ENCODE data around the gene RBM24.

The RBM24 gene

DNA sequence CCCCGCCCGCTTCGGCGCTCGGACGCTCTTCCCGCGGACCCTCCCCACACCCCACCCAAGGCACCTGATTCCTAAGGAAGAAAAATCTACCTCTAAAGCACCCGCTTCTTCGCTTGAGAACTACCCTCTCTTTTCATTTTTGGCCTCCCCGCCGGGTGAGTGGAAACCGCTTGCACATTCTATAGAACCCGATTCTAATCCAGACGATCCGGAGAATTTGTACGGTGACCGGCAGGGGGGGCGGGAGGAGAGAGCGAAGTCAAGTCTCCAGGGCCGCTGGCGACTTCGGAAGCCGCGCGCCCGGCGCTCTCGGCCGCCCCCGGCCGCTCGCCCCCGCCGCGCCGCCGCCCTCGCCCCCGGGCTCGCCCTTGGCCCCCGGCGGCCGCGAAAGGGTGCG, at the start of gene RBM24:
Gene RBM24 (plus strand): TSS at position 262 of the 397 bp plus-strand sequence. CDS start 221 bp downstream, outside the sequence.
- no peak for DNase-seq (ENCODE audit: low read depth)

DNA sequence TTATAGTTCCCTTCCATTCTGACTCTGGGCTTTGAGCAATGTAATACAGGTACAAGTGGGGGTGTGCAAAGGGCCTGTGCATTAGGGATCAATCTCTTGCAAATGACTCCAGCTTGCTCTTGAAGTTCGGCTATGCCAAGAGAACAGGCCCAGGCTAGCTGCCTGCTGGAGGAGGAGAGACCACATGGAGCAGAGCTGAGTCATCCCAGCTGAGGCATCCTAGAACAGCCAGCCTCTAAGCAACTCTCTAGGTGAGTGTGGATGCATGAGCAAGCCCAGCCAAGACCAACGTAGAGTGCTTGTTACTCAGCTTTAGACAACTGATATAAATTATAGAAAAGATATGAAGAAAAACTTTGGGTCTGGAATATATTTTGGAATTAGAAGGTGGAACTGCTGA, 47.6 kb upstream of the RBM24 start:
- no peak for DNase-seq (ENCODE audit: low read depth)

DNA sequence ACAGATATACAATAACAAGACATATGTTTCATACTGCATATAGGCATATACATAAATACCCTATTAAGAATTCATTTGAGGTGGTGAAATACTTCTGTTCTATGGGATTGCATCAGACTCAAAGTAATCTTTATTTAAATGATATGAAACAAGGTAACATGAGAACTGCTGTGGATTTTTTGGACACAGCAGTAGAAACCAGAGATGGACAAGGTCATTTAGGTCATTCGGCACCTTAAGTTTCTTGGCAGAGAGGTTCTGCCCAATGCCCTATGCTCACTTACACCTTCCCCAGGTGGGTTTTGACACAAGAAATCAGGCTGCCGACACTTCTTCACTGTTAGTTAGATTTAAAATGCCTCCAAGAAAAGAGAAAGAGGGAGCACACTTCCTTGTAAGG, 43.9 kb upstream of the RBM24 start:
- no peak for DNase-seq (ENCODE audit: low read depth)

DNA sequence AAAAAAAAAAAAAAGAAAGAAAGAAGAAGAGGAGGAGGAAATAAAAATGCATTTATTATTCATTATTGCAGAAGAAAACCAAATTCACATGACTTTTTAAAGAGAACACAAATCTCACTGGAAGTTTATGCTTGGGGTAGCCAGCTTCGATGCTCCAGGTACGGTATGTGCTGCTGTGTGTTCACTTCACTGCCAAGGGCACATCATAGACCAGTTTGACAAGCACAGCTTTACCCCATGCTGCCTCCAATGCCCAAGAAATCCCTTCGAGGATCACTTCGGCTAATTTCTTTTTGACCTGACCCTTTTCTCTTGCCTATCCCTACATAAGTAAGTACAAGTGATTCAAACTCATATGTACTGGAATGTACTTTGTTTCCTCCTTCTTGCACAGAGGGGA, 41.9 kb upstream of the RBM24 start:
- no peak for DNase-seq (ENCODE audit: low read depth)

DNA sequence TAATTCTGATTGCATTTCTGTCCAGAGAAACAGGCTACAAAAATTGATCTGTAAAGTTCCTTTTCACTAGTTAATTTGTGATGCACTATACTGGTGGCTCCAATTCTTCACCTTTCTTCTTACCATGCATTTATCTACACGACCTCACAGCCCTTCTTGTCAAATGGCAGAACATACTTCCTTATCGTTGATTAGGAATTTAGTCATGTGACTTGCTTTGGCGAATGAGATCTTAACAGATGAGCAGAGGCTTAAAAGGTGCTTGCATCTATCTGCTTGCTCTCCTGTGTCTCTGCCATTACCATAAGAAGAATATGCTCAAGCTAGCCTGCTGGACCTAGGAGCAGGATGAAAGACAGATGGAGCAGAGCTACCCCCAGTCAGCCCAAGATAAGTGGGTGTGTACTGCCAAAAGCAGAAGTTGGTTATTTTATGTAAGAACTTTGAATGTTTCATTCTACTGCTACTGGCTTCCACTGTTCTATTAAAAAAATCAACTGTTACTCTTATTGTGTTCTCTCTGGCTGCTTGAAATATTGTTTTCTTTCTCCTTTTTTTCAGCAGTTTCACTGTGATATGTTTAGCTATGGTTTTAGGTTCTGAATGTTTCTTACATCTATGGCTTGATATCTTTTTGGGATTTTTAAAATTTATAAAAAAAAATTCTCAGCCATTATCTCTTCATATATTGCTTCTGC, 40.2 kb upstream of the RBM24 start:
- no peak for DNase-seq (ENCODE audit: low read depth)

DNA sequence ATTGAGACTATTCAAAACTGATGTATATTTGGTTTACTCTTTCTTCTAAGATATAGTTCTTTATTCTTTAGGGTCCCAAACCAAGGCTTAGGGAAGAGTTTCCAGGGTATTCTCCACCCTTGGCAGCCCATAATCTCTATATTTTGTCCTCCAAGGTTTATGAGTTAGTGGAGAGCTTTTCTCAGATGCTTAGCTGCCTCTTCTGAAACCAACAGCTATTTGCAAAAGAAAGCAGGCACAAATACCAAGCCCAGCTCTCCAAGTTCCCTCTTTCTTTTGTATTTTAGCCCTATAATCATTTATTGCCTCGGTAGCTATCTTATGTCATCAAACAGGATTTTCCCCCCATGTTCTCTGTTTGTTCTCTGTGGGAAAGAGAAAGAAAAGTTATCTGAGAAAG, 39.1 kb upstream of the RBM24 start:
- DNase-seq (ENCODE audit: low read depth), result no peak

DNA sequence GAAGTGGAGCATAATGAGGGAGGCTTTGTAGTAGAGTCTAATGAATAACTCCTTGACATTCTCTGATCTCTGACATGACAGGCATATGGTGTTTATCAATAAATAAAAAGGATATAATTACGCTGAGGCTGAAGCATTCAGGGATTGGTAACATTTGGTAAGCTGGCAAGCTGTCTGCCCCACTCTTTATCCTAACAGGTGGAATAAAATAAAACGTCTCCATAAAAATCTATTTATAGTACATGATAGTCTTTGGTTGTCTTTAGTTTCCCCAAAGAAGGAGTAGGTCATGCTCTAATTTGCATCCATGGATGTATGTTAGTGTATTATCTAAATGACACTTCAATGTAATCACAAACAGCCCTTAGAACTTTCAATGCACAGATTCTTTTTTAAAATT, 30.9 kb upstream of the RBM24 start:
- DNase-seq (ENCODE audit: low read depth), result no peak

DNA sequence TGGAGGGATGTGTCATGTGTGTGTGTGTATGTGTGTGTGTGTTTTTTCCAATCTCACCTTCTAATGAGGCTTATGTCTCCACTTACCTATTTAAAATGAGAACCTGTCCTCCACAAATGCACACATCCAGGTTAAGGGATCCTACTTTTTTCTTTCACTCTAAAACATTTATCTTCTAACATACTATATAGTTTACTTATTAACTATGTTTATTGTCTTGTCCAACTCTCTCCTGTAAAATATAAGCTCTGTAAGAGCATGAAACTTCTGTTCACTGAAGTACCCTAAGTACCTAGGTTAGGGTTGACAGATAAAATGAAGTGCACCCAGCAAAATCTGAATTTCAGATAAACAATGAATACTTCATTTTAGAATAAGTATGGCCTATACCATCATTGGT, 29.2 kb upstream of the RBM24 start:
- no peak for DNase-seq (ENCODE audit: low read depth)

DNA sequence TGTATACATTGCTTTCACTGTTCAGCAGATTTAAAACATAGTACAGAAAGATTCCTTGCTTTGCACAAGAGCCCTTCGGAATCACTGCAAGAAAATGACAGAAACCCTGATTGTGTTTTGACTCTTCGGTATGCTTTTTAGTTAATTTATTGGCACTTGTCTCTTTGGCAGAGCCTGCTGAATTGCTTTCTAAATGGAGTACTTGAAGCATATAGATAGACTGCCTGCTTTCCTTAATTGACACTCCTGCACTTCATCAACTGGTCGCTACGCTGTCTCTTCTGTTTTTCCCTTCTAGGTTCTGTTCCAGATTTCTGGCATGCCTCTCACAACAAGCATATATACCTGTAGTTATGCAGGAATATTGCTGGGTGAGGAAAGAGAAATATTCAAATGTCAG, 22.4 kb upstream of the RBM24 start:
- DNase-seq (ENCODE audit: low read depth), result no peak

DNA sequence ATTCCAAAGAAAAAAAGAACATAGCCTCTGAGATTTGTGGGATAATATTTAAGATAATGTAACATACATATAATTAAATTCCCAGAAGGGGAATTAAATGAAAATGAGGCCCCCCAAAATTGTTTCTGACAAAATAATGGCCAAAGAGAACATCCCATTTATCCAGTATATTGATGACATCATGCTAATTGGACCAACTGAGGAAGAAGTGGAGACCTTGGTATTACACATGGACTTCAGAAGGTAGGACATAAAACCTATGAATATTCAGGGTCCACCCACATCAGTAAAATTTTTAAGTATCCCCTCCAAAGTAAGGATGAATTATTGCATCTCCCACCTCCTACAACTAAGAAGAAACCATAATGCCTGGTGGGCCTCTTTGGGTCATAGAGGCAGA, 15.6 kb upstream of the RBM24 start:
- no peak for DNase-seq (ENCODE audit: low read depth)

DNA sequence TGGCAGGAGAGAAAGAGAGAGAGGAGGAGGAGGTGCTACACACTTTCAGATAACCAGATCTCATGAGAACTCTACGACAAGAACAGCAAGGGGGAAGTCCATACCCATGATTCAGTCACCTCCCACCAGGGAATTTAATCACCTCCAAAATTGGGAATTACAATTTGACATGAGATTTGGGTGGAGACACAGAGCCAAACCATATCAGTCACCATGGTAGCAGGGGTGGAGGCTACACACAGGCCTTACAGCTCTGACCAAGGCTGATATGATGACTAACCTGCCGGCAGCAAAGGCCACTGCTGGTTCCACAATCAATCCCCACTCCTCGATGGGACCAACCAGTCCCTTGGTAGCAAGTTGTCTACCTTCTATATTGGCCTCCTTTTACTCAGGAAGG, 13.6 kb upstream of the RBM24 start:
- DNase-seq (ENCODE audit: low read depth), result no peak

DNA sequence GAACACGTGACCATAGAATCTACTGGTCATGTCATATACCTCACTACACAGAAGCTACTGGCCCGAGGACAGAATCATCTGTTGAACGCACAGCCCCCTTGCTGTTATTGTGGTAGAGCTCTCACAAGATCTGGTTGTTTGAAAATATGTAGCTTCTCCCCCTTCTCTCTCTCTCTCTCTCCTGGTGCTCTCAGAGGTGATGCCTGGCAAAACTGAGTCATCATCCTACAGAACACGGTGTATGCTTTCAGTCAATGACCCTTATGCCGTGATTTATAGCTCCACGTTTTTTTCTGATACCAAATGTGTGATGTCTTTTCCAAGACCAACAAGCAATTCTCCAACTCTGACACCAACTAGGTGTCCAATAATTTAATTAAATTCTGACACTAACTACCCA, 13.0 kb upstream of the RBM24 start:
- DNase-seq (ENCODE audit: low read depth), result no peak

DNA sequence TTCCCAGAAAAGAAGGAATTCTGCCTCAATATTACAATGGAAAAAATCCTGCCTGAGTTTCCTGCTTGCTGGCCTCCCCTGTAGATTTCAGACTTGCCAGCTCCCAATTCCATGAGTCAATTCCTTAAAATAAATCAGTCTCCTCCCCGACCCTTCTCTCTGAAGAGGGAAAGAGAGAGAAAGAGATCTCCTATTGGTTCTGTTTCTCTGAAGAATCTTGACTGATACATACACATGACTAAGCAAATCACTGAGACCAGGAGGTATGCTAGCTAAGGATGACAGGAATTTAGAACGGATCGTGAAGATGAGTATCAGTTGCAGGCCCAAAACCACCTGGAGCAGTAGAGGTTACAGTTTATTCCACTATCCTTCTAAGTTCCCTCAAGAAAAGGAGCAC, 11.3 kb upstream of the RBM24 start:
- no peak for DNase-seq (ENCODE audit: low read depth)

DNA sequence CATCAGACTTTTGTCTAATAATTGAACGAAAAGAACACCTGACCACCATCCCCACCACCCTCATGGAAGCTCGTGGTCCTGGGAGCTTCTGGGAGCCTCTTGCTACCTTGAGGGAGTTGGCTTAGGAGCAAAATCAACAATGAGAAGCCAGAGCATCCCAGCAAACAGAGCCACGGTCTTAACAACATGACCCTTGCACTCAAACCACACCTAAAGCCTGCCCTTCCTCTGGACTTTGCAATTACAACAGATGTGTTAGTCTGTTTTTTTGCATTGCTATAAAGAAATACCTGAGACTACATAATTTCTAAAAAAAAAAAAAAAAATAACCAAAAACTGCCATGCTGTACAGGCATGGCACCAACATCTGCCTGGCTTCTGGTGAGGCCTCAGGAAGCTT, 9.5 kb upstream of the RBM24 start:
- DNase-seq (ENCODE audit: low read depth), result no peak

DNA sequence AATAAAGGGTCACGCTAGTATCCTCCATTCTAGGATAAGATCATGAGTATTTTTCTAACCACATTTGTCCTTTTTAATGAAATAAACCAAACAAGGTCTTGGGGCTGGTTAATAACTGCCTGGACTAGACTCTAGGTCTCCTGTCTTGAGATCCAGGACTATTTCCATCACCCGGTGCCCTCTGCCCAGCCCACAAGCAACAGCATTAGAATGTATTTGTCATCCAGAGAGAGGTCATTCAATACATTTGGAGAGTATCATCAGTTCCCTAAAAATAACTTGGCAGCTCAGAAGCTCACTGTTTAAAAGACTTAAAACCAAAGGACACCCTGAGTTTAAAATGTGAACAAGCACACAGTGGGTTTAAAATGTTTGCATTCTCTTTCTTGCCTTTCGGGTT, 4.4 kb upstream of the RBM24 start:
- DNase-seq (ENCODE audit: low read depth), result no peak

DNA sequence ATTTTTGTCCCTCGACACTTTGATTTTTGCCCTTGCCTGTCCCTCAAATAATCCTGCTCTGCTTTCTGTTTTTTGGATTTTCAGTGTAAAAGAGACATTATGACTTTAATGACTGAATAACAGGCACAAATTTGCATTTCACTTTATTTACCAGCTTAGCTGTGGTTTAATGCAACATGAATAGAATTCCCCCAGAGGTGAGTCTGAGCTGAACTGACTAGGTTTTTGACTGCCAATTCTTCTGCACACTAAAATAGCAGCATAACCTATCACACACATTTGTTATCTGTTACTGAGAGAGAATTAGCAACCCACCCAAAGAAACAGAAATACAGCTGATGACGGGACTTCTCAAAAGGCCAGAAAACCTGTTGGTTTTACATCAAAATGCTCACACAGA, 3.9 kb upstream of the RBM24 start:
- no peak for DNase-seq (ENCODE audit: low read depth)

DNA sequence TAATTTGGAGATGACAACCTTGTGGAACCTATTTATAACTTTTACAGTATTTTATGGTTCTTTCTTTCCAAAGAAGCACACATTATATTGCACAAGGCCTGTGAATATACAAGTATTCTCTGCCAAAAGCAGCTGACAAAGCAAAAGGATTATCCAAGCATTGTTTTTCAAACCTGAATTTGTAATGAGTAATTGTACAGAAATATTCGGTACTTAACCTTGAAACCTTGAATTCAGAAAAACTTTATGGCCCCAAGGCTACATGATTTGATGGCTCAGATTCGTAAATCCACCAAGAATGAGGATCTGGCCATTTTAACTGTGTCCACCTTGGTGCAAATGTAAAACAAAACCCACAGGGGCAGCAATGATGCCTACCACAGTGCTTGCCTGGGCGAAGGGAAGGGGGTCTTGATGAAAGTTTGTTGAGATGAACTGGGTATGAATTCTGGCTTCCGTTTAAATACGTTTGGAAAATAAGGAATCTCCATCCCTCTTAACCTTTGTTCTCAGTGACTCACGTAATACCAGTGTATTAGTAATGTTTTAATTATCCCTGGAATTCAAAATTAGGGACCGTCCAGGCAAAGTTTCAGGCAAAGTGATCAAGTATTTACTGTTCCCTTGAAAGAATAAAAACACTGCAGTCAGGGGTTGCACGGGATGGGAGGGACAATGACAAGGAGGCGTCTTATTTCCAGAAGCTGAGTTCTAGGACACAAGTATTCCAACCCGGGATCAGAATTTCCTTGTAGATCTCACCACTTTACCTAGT, 2.7 kb upstream of the RBM24 start:
- peak; percentile 83 for DNase-seq (ENCODE audit: low read depth)

DNA sequence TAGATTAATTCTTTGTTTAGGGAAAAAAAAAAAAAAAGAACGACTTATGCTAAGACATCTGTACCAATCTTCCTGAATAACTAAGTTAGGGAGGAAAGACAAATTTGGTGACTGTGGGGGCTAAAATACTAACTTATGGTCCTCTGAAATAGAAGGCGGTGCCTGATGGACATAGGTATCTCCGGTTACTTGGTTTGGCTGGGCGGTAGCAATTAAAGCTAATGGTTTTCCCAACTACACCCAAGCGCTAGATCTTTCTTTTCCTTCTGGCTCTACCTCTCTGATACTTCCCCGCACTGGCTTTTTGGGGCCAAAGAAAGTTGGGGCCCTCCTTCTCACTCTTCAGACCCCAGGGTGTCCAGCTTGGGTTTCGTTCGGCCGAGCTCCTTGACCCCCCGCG, 1.0 kb upstream of the RBM24 start:
- DNase-seq (ENCODE audit: low read depth), result no peak

DNA sequence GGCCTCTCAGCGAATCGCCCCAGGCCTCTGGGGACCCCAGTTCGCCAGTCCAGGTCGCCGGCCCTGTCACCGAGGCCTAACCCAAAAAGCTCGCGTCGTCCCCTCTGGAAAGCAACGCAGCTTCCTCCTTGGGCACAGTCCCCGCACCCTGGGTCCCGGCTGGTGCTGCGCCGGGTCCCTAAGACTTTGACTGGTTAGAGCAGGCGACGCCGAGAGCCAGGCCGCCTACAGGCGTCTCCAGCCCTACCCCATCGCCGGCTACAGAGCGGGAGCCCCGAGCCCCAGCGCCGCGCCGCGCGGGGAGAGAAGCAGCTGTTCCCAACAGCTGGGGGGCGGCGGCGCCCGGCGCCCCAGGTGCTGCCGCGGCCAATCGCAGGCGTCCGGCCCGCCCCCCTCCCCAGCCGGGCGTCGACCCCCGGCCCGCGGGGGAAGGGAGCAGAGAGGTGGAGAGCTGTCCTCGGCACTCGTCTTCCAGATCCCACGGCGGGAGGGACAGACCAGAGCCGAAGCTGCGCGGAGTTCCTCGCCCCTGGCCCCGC, 540 bp upstream of the RBM24 start:
- no peak for DNase-seq (ENCODE audit: low read depth)

DNA sequence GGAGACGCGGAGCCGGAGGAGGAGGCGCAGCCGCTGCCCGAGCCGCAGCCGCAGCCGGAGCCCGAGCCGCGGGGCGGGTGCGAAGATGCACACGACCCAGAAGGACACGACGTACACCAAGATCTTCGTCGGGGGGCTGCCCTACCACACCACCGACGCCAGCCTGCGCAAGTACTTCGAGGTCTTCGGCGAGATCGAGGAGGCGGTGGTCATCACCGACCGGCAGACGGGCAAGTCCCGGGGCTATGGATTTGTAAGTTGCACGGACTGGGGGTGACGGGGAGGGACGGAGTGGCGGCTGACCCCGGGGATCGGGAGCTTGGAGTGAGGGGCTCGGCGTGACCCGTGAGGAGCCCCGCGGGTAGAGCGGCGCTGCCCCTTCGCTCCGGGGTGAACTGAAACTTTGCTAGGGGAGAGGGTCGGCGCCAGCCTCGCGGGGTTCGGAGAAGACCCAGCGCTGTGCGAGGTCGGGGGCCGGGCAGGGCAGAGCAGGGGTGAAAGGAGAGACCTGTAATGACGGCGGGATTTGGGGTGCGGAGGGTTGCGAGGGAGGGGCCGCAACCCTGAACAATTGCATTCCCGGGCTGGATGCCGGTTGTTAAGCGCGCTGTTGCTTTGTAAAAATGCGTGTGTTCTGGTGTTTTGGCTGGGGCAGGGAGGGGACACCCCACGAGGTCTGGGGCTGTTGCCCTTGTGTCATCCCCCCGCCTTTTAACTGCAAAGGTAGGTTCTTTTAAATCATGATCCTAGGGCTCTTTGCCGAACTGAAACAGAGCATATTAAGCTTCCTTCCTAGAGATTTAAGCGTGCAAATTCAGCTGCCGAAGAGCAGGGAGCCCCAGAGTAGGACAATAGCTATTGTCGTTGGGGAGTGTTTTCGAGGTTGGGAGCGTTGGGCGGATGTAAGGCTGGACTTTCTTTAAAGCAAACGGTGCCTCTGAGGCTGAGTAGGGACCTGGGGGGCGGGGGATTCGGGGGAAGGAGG, 628 bp downstream of the RBM24 start:
- DNase-seq (ENCODE audit: low read depth), result no peak

DNA sequence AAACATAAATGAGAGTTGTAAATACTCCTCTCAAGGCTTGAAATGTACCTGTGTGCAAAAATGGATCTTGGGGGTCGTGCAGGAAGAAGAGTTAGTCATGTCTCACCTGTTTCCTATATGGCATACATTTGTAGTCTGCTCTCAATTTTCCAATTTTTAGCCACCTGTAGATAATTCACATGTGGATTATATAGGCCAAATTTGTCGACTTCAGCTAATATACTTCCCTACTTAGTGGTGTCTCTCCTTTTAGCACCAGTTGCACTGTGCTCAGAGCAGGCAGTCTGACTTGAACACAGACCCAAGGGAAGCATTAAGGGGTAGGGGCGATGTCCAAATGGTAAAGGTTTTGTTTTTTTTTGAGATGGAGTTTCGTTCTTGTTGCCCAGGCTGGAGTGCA, 1.9 kb downstream of the RBM24 start:
- DNase-seq (ENCODE audit: low read depth), result no peak

DNA sequence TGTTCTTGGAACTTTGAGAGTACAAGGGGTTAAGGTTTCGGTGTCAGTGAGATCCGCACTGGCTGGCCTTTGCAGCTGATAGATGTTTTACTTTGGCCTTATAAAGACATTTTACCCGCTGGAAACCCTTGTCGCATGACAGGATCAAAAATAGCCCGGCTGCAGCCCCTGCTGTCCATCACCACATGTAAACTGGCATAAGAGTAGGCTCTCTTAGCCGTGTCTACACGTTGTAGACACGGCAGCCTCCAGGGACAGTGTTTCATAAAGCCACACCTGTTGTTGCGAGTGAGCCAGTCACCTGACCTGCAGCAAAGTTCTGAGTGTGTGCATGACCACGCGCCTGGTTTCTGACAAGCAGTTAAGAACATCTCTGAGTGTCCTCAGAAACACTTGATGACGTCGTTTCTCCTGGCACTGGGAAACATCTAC, 8.5 kb downstream of the RBM24 start:
- DNase-seq (ENCODE audit: low read depth), result no peak
